ENCODE results near the gene TKTL1.

TKTL1 gene

DNA sequence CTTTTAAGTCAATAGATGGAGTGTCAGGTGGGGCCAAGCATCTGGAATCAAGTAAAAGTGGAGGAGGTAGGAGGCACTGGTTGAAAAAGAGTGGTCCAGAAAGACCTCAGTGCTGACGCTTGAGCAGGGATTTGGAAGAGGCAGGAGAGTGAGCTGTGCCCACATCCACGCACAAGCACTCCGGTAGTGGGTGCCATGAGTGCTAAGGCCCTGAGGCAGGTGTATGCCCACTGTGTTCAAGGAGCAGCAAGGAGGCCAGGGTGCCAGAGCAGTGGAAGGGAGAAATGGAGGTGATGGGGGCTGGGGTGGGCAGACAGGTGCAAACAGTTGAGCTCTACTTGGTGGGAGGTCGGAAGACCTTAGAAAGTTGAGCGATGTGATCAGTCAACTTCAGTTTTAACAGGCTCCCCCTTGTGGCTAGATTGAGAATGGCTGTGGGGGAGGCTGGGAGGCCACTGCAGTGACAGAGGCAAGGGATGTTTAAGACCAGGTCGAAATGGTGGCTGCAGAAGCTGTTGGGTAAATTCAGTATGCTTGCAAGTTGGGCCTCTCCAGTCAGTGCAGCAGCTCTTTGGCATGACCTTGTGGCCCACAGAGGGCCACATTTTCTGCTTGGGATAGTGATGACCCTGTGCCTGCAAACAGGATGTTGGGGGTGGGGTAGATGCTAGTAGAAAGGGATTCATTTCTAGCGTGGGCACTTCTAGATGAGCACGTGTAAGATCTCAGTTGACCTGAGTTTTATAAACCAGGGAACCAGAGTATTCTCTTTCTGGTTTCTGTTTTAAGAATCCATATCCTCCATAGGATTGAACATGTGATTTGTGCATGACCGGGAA lies 12.7 kb downstream of the TKTL1 start:
- in situ Hi-C loops (cut with HindIII; ENCODE audit: low pct_ligation_motif_present, low pct_unique_long_range_greater_than_20kb, low sequenced_read_pairs), result no loop called here
- DNase-seq, result peak; percentile 34

DNA sequence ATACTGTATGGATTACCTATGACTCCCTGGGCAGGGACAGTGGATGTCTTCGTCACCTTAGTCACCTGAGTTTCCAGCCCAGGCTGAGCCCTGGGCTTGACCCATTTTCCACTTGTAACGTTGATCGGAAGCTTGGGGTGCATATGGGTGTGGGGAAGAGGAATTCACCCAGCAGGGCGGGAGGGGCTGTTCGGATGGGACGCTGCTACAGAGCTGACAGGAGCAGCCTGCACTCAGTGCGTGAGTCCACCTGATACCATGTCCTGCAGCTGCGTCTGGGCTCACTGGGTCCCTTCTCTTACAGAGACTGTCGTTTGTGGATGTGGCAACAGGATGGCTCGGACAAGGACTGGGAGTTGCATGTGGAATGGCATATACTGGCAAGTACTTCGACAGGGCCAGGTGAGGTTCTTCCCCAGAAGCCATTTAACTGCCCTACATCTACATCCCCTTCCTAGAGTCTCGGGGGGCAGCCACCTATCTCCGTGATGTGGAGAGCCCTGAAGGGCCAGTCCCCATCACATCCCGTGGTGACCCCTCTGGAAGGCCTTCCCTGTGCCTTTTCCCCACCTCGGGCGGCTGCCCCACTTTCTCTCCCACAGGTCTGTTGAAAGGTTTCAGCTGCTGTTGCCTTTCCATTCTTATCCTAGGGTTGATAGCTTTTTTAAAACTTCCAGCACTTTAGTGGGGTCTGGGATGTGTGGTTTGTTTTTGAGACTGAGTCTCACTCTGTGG lies 13.6 kb downstream of the TKTL1 start:
- in situ Hi-C loops (cut with HindIII; ENCODE audit: low pct_ligation_motif_present, low pct_unique_long_range_greater_than_20kb, low sequenced_read_pairs), result no loop called here

DNA sequence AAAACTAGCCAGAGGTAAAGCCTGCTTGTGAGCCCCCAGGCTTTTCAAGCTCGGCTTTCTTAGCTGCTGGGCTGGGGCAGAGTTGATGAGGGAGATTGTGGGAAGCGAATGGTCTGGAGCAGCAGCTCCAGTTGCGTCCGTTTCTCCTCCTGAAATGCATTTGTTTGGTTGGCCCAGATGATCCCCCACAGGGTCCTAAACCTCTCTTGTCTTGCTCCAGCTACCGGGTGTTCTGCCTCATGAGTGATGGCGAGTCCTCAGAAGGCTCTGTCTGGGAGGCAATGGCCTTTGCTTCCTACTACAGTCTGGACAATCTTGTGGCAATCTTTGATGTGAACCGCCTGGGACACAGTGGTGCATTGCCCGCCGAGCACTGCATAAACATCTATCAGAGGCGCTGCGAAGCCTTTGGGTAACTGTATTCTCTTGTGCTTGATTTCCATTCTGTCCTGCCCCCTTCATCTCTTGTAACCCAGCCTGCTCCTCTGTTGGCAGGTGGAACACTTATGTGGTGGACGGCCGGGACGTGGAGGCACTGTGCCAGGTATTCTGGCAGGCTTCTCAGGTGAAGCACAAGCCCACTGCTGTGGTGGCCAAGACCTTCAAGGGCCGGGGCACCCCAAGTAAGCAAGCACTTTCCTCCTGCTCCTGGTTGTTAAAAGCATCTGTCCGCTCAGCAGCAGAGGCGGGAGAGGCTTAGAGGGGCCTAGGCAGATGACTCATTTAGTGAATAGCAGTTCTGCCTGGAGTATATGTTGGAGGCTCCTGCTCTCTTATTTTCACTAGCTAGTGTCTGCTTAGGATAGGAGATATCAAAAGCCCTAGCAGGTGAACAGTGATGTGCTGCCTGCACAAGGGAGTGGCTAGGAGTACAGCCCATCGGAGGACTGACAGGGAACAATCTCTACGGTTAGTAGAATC lies 15.3 kb downstream of the TKTL1 start:
- in situ Hi-C loops (cut with HindIII; ENCODE audit: low pct_ligation_motif_present, low pct_unique_long_range_greater_than_20kb, low sequenced_read_pairs), result no loop called here
- DNase-seq, result no peak

More for the DNA sequence above, 13.6 kb downstream of the TKTL1 start:
- no peak for DNase-seq

DNA sequence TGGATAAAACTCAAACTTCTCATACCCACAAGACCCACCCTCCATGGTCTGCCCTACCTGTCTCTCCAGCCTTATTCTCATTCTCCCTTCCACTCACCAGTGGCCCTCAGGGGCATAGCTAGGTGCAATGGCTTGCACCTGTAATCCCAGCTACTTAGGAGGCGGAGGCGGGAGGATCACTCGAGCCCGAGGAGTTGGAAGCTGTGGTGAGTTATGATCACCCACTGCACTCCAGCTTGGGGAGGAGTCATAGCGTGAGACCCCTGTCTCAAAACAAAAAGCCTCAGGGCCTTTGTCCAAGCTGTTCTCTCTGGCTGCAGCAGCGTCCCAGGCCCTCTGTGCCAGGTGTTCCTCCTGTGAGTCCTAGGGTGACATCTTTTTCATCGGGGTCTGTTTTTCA lies 16.5 kb downstream of the TKTL1 start:
- in situ Hi-C loops (cut with HindIII; ENCODE audit: low pct_ligation_motif_present, low pct_unique_long_range_greater_than_20kb, low sequenced_read_pairs), result no loop called here
- no peak for DNase-seq

DNA sequence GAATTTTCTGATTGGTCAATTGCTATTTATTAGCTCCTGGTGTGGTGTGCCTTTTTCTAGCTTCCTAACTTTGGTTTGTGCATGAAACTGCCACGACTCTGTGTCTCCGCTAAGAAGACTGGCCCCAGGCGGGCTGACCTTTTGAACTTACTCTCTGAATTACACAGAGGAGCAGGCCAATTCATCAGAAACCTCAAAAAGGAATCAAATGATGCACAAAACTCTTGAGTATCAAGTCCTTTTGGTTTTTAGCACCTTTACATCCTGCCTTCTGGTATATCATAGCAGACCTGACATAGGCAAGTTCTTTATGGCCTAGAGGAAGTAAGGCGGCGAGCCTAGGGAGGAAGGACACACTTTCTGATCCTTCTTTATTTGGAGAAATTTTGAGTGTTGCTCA lies 17.6 kb downstream of the TKTL1 start:
- in situ Hi-C loops (cut with HindIII; ENCODE audit: low pct_ligation_motif_present, low pct_unique_long_range_greater_than_20kb, low sequenced_read_pairs), result no loop called here
- no peak for DNase-seq

DNA sequence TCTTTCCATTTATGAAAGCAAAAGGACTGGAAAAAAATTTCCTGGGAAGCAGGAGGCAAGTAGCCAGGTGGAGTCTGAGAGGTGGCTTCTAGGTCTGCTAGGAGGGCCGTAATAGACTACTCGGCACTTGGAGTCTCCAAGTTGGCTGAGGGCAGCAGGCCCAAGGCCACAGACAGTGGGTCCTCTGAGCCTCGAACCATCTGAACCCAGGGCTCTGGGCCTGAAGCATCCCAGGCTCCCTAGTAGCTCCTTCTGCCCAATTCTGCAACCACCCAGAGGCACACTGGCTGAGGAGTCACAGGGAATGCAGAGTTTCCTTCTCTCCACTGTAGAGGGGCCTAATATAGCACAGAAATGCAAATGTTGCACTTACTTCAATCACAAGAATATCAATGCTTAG lies 19.8 kb downstream of the TKTL1 start:
- no peak for DNase-seq
- in situ Hi-C loops (cut with HindIII; ENCODE audit: low pct_ligation_motif_present, low pct_unique_long_range_greater_than_20kb, low sequenced_read_pairs), result no loop called here

DNA sequence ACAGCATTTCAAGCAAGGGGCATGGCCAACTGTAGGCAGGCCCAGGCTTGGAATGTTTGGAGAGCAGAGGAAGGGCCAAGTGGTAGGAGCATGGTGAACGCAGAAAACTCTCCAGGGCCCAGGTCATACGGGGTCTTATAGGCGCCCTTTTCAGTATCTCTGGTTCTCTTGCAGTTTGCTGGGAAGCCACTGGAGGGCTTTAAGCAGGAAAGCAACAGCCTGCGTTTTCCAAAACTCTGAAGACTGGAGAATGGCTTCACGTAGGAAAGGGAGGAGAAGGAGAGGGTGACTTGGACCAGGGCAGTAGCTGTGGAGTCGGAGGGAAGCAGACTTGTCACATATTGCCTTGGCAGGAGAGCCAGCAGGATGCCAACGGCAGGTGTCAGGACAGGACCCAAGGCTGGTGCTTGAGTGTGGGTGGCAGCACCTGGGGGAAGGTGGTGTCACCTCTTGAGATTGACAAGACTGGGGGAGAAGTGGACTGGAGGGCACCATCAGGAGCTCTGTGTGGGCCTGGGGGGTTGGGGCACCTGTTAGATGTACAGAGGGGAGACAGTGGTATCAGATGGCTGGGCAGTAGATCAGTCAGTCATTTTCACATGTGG lies 21.9 kb downstream of the TKTL1 start:
- in situ Hi-C loops (cut with HindIII; ENCODE audit: low pct_ligation_motif_present, low pct_unique_long_range_greater_than_20kb, low sequenced_read_pairs), result no loop called here
- DNase-seq, result peak; percentile 4

DNA sequence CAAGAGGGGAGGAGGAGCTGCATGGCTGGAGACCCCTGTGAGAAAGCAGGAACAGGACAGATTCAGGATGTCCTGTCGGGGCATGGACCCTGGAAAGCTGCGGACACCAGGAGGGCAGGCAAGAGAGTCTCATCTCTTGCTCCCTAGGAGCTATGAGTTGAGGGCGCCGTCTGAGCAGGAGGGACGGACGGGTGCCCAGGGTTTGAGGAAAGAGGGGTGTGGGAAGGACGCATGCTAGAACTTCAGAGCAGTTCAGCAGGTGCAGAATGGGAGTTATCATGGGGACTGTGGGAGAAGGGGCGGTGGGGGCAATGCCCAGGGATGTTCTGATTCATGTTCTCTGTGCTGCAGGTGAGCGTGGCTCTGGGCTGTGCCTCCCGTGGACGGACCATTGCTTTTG lies 24.8 kb downstream of the TKTL1 start:
- in situ Hi-C loops (cut with HindIII; ENCODE audit: low pct_ligation_motif_present, low pct_unique_long_range_greater_than_20kb, low sequenced_read_pairs), result no loop called here
- DNase-seq, result no peak

DNA sequence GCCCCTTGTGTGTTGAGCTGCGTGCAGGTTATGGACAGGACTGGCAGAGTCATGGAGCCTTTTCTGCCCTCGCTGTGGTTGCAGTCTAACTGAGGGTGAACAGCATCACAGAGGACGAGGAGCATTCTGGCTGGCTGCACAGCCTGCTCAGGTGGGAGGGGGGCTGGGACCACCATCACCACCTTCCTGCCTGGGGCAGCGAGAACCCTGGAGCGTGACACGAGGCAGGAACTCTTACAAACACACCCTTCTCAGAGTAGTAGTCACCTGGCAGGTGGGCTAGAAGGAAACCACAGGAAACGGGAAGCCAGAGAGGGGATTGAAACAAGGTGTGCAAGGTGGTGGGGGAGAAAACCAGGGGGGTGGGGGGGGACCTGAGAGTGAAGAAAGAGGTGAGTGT lies 25.6 kb downstream of the TKTL1 start:
- DNase-seq, result no peak
- in situ Hi-C loops (cut with HindIII; ENCODE audit: low pct_ligation_motif_present, low pct_unique_long_range_greater_than_20kb, low sequenced_read_pairs), result no loop called here

DNA sequence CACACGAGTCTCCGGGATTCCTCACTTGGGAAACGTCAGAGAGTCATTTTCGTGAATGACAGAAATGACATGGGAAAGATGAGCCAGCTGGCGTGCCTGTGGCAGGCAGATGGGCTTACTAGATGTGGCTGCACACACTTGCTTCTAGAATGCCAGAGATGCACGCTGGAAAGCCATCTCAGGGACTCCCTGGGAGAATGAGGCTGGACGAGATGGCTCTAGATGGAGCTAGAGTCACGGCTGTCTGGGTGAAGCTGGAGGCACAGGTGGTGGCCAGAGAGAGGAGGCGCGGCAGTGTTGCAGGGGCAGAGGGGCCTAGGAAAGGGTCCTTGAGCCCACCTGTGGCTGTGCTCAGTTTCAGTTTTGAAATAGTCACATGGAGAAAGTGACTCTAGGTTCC lies 26.0 kb downstream of the TKTL1 start:
- in situ Hi-C loops (cut with HindIII; ENCODE audit: low pct_ligation_motif_present, low pct_unique_long_range_greater_than_20kb, low sequenced_read_pairs), result no loop called here
- peak; percentile 8 for DNase-seq

DNA sequence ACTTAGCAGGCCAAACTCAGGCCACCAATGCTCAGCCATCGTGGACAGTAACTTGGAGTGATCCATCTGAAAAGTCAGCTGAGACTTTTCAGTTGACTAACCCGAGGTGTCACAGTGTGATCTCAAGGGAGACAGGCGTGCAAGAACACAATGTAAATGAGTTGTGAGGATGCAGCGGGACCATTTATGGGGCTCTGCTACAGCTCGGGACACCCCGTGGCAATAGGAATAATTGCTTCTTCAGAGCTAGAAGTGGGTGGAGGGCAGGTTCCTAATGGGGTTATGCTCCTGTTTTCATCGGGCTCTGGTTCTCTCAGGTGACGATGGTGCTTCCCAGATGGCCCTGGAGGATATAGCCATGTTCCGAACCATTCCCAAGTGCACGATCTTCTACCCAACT lies 27.3 kb downstream of the TKTL1 start:
- in situ Hi-C loops (cut with HindIII; ENCODE audit: low pct_ligation_motif_present, low pct_unique_long_range_greater_than_20kb, low sequenced_read_pairs), result no loop called here
- no peak for DNase-seq

DNA sequence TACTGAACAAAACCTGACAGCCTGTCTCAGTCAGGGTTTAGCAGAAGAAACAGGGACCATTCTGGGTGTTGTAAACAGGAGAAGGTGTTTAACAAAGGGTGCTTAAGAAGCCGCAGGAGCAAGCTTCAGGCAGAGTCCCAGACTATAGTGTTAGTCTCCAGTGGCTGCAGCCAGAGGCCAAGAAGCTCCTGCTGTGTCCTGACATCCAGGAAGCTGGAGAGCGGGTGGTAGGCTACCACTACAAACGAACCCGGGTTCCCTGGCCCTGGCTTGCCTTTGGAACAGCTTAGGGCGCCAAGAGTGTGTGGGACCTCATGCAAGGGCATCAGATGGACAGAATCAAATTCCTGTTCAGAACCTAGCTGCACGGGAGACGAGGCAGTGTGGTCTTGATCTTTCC lies 27.9 kb downstream of the TKTL1 start:
- no peak for DNase-seq
- in situ Hi-C loops (cut with HindIII; ENCODE audit: low pct_ligation_motif_present, low pct_unique_long_range_greater_than_20kb, low sequenced_read_pairs), result no loop called here

DNA sequence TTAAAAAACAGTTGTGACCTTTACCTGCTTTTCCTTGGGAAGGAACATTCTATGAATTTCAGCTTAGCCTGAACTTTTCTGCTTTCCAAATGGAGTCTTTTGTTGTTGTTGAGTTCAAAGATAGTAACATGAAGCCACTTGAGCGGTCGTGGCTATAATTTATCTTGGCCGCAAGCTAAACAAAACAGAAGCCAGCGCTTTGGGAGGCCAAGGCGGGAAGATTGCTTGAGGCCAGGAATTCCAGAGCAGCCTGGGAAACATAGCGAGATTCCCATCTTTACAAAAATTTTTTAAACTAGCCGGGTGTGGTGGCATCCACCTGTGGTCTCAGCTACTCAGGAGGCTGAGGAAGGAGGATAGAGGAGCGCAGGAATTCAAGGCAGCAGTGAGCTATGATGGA lies 29.9 kb downstream of the TKTL1 start:
- in situ Hi-C loops (cut with HindIII; ENCODE audit: low pct_ligation_motif_present, low pct_unique_long_range_greater_than_20kb, low sequenced_read_pairs), result no loop called here
- DNase-seq, result no peak

DNA sequence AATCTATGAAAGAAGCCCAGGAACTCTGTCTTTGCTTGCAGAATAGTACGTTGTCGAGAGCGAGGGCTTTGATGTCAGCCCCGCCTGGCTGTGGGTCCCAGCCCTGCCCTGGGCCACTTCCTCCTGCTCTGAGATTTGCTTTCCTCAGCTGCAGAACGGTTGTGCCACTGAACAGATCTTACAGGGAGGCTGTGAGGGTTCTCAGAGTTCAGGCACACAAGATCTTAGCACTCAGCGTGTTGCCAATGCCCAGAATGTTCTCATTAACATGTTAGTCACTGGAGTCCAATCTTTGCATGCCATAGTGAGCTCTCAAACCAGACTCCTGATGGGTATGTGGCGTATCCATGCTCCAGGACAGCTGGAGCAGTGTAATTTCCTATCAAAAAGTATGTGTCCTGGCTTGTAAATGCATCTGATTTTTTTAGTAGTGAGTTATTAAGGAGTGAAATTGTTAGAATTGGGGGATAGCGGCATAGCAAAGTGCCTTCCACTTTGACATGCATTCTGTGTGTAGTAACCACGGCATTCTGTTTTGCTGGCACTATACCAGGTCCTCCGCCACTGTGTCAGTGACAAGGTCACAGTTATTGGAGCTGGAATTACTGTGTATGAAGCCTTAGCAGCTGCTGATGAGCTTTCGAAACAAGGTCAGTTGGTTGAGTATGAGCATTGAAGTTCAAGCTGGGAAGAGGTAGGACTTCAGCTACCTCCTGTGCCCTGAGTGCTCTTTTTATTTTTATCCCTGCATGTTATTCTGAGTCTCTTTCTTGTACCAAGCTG lies 31.6 kb downstream of the TKTL1 start:
- in situ Hi-C loops (cut with HindIII; ENCODE audit: low pct_ligation_motif_present, low pct_unique_long_range_greater_than_20kb, low sequenced_read_pairs), result no loop called here
- DNase-seq, result no peak

DNA sequence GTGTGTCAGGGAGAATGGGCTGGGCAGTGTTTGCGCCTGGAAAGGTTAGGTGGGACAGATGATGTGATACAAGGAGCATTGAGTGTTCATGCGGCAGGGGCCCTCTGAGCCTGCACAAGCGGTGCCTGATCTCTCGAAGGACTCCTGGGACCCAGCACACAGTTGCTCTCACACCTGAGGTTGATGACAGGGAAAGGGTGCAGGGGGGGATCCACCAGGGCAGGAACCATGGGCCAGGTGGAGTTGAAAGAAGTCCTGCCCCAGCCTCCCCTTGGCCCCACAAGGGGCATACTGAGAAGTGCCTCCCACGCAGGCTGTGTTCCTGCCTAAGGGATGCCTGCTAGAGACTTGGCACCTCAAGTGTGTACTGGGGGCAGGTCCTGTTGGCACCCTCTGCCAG lies 33.1 kb downstream of the TKTL1 start:
- DNase-seq, result no peak

DNA sequence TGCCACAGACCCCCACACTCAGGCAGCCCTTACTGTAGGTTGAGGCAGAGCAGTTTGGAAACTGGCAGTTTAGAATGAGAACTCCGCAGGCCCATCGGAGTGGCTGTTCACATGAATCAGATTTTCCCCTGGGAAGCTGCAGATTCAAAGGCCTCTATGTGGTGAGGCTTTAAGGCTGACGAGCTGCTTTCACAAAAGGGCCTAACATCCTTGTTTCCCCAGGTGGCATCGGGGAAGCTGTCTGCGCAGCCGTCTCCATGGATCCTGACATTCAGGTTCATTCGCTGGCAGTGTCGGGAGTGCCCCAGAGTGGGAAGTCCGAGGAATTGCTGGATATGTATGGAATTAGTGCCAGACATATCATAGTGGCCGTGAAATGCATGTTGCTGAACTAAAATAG lies 33.7 kb downstream of the TKTL1 start:
- no peak for DNase-seq

More for the DNA sequence above, 33.1 kb downstream of the TKTL1 start:
- in situ Hi-C loops (cut with HindIII; ENCODE audit: low pct_ligation_motif_present, low pct_unique_long_range_greater_than_20kb, low sequenced_read_pairs), result no loop called here

DNA sequence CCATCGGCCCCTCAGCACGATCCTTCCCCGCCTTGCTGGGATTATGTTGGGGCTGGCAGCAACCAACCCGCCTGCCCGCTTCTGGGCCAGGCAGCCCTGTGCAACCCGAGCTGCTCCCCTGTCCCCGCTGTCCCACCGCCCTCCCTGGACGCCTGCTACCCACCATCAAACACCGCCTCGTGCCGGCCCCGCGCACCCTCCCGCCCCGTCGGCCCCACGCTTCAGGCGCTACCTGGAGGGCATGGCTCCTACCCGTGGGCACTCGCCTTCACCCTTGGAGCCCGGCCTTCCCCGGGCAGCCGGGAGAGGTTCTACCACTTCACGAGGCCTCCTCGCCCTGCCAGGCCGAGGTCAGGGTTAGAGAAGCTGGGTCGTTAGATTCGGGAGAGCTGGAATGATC lies 37.0 kb downstream of the TKTL1 start:
- no peak for DNase-seq
- in situ Hi-C loops (cut with HindIII; ENCODE audit: low pct_ligation_motif_present, low pct_unique_long_range_greater_than_20kb, low sequenced_read_pairs), result no loop called here

More for the DNA sequence above, 33.7 kb downstream of the TKTL1 start:
- in situ Hi-C loops (cut with HindIII; ENCODE audit: low pct_ligation_motif_present, low pct_unique_long_range_greater_than_20kb, low sequenced_read_pairs), result no loop called here

DNA sequence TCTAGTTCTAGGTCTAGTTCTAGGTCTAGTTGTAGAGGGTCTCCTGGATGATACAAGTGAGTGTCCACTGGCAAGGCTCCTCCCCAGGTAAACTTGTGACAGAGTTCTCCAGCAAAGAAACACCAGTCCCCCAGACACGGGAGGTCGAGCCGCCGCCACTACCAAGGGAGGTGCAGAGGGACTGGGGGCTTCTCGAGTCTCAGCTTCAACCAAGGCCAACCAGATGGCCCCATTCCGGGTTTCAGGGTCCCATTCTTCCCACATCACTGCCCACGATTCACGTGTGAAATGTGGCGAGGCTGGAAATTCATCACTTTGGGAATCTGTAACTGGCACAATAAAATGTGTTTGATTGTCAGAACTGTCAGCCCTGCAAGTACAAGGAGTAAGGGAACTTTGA lies 37.5 kb downstream of the TKTL1 start:
- in situ Hi-C loops (cut with HindIII; ENCODE audit: low pct_ligation_motif_present, low pct_unique_long_range_greater_than_20kb, low sequenced_read_pairs), result no loop called here
- DNase-seq, result no peak
